Ammon's horn (tissue), 1 donor: ENCODE results near the gene MECR.
A peak's percentile ranks its signal among the peaks of the same experiment; 100 is the strongest.

ENCODE experiments used
- DNase-seq: peaks from one replicate; pipeline ENCODE4 v3.0.0-alpha.2; 2016; ENCODE audit warnings: low spot score

Gene MECR

GRCh38 chr1:29202053-29202452, 28.7 kb downstream of the MECR start:
- DNase-seq: peak; percentile 20

GRCh38 chr1:29201595-29202051, 29.1 kb downstream of the MECR start:
- DNase-seq: no peak

- no peak for DNase-seq
These were observed 29.7 kb downstream of the MECR start for GRCh38 chr1:29200906-29201594.

GRCh38 chr1:29197993-29198392, 32.7 kb downstream of the MECR start:
- DNase-seq: no peak

GRCh38 chr1:29197590-29197924, 33.2 kb downstream of the MECR start:
- no peak for DNase-seq

- no peak for DNase-seq
These were observed 33.7 kb downstream of the MECR start for GRCh38 chr1:29196863-29197589.

GRCh38 chr1:29195881-29196291, 34.8 kb downstream of the MECR start:
- DNase-seq: peak; percentile 10

GRCh38 chr1:29193879-29194455, 36.8 kb downstream of the MECR start:
- DNase-seq: no peak

GRCh38 chr1:29190718-29191117, 40.0 kb downstream of the MECR start:
- DNase-seq: no peak

- no peak for DNase-seq
These were observed 44.0 kb downstream of the MECR start for GRCh38 chr1:29186707-29187106.

- no peak for DNase-seq
These were observed 44.5 kb downstream of the MECR start for GRCh38 chr1:29186252-29186651.

- no peak for DNase-seq
These were observed 47.4 kb downstream of the MECR start for GRCh38 chr1:29183287-29183686.

GRCh38 chr1:29181413-29182225, 49.1 kb downstream of the MECR start, which contains the start of gene SRSF4:
Gene SRSF4 (minus strand): TSS chr1:29181900. CDS start chr1:29181752, 148 bp downstream.
- DNase-seq: peak; percentile 98

- peak; percentile 14 for DNase-seq
These were observed 50.0 kb downstream of the MECR start for GRCh38 chr1:29180497-29181412.

GRCh38 chr1:29179641-29180184, 51.0 kb downstream of the MECR start:
- DNase-seq: no peak

GRCh38 chr1:29177022-29177705, 53.6 kb downstream of the MECR start:
- no peak for DNase-seq

- DNase-seq: no peak
These were observed 54.2 kb downstream of the MECR start for GRCh38 chr1:29176576-29176975.

- DNase-seq: no peak
These were observed 58.3 kb downstream of the MECR start for GRCh38 chr1:29172415-29172939.

GRCh38 chr1:29171521-29171920, 59.2 kb downstream of the MECR start:
- no peak for DNase-seq

GRCh38 chr1:29171089-29171488, 59.6 kb downstream of the MECR start:
- DNase-seq: no peak
